IMR-90 (cell line): ENCODE data around the gene CAPN9. TPM values are rescaled to one million over a fixed set of nuclear protein-coding genes. Genes with fewer than 3 reads are reported as not detected.

Source experiments
- ATAC-seq: fragments of 200-7000 bp; cut with Tn5 transposase; 2 replicates; pipeline ENCODE4 v1.9.1; 2020; ENCODE audit warnings: low read depth, mild to moderate bottlenecking, moderate library complexity
- BruUV-seq: library from RNA; stranded (reverse); fragments of 400-500 nt; replicated peaks from 2 replicates; lab custom pipeline; 2021; lab: Mats Ljungman, UMichigan
- CTCF ChIA-PET: fragments of 300-600 bp; formaldehyde crosslinking; extraction: SDS; loops from one replicate; lab custom pipeline; 2021; ENCODE audit warnings: antibody characterized with exemption; lab: Yijun Ruan, JAX
- POLR2A ChIA-PET: fragments of 300-600 bp; sonication (Branson Sonifier 250); formaldehyde crosslinking; loops from one replicate; lab custom pipeline; 2022; ENCODE audit warnings: antibody characterized with exemption; ENCODE audit not compliant: unreplicated experiment; lab: Charles Lee
- DNase-seq: peaks from one replicate; pipeline ENCODE4 v3.0.0; 2013
- H2AFZ ChIP-seq: replicated peaks from 2 replicates; pipeline ENCODE3; 2013; ENCODE audit warnings: low read length, mild to moderate bottlenecking; ENCODE audit not compliant: poor library complexity
- H2AK5ac ChIP-seq: 2 replicates; pipeline ENCODE4 v1.6.1; 2013; ENCODE audit warnings: low read depth, low read length, inconsistent platforms
- H2AK9ac ChIP-seq: replicated peaks from 2 replicates; pipeline ENCODE3; 2013; ENCODE audit warnings: mild to moderate bottlenecking, low read depth, low read length, moderate library complexity; ENCODE audit not compliant: poor library complexity
- H2BK120ac ChIP-seq: 2 replicates; pipeline ENCODE4 v1.6.1; 2013; ENCODE audit warnings: low read depth, low read length, inconsistent platforms
- H2BK15ac ChIP-seq: 3 replicates; pipeline ENCODE4 v1.6.1; 2013; ENCODE audit warnings: low read depth, low read length, inconsistent platforms
- H2BK20ac ChIP-seq: 2 replicates; pipeline ENCODE4 v1.6.1; 2013; ENCODE audit warnings: low read depth, mild to moderate bottlenecking, inconsistent platforms, low read length, moderate library complexity
- H2BK5ac ChIP-seq: 2 replicates; pipeline ENCODE4 v1.6.1; 2013; ENCODE audit warnings: mild to moderate bottlenecking, low read depth, low read length, inconsistent platforms; ENCODE audit not compliant: poor library complexity, severe bottlenecking
- H3K14ac ChIP-seq: replicated peaks from 2 replicates; pipeline ENCODE4 v1.6.1; 2013; ENCODE audit warnings: low read depth, low read length, inconsistent platforms
- H3K18ac ChIP-seq: 2 replicates; pipeline ENCODE4 v1.6.1; 2013; ENCODE audit warnings: low read depth, low read length, control low read depth
- H3K23ac ChIP-seq: 2 replicates; pipeline ENCODE4 v1.6.1; 2013; ENCODE audit warnings: low read depth, low read length, inconsistent platforms
- H3K27ac ChIP-seq: 2 replicates; pipeline ENCODE4 v1.5.1; 2013; ENCODE audit warnings: mild to moderate bottlenecking, control low read depth, low read length; ENCODE audit not compliant: insufficient read depth
- H3K27me3 ChIP-seq: 2 replicates; pipeline ENCODE4 v1.6.1; 2013; ENCODE audit warnings: low read length; ENCODE audit not compliant: control insufficient read depth, insufficient read depth
- H3K36me3 ChIP-seq: 2 replicates; pipeline ENCODE4 v1.6.1; 2013; ENCODE audit warnings: low read length, mixed read lengths; ENCODE audit not compliant: control insufficient read depth, insufficient read depth
- H3K4ac ChIP-seq: 2 replicates; pipeline ENCODE4 v1.6.1; 2013; ENCODE audit warnings: low read depth, low read length, inconsistent platforms
- H3K4me1 ChIP-seq: 2 replicates; pipeline ENCODE4 v1.6.1; 2013; ENCODE audit warnings: low read length, mixed read lengths; ENCODE audit not compliant: control insufficient read depth, insufficient read depth
- H3K4me2 ChIP-seq: 2 replicates; pipeline ENCODE4 v1.6.1; 2013; ENCODE audit warnings: low read depth, mild to moderate bottlenecking, control low read depth, low read length, moderate library complexity
- H3K4me3 ChIP-seq: 2 replicates; pipeline ENCODE4 v1.5.1; 2013; ENCODE audit warnings: low read depth, mild to moderate bottlenecking, control low read depth, low read length, moderate library complexity; ENCODE audit not compliant: insufficient read depth
- H3K56ac ChIP-seq: 2 replicates; pipeline ENCODE4 v1.6.1; 2013; ENCODE audit warnings: low read length, inconsistent platforms; ENCODE audit not compliant: insufficient read depth; ENCODE audit errors: extremely low read depth
- H3K79me1 ChIP-seq, 2 experiments: 2 replicates each; pipeline ENCODE4 v1.6.1; 2013; ENCODE audit warnings: low read length in 2 of 2, inconsistent platforms in 1 of 2, low read depth in 1 of 2
- H3K9ac ChIP-seq: 2 replicates; pipeline ENCODE4 v1.6.1; 2013; ENCODE audit warnings: low read depth, low read length, control low read depth
- H3K9me1 ChIP-seq: 2 replicates; pipeline ENCODE4 v1.6.1; 2013; ENCODE audit warnings: low read length, inconsistent platforms; ENCODE audit not compliant: insufficient read depth
- H3K9me3 ChIP-seq: 2 replicates; pipeline ENCODE4 v1.6.1; 2013; ENCODE audit warnings: low read length; ENCODE audit not compliant: control insufficient read depth, insufficient read depth
- H4K20me1 ChIP-seq: 2 replicates; pipeline ENCODE4 v1.6.1; 2013; ENCODE audit warnings: low read length, inconsistent platforms; ENCODE audit not compliant: insufficient read depth
- H4K5ac ChIP-seq: 2 replicates; pipeline ENCODE4 v1.6.1; 2013; ENCODE audit warnings: mild to moderate bottlenecking, low read depth, low read length, control low read depth
- H4K8ac ChIP-seq, 2 experiments: 2 replicates each; pipeline ENCODE4 v1.6.1; 2013; ENCODE audit warnings: low read depth in 2 of 2, low read length in 2 of 2, control low read depth in 1 of 2, inconsistent platforms in 1 of 2
- H4K91ac ChIP-seq: 2 replicates; pipeline ENCODE4 v1.6.1; 2013; ENCODE audit warnings: low read depth, low read length, inconsistent platforms; ENCODE audit not compliant: insufficient read depth
- CHD1 ChIP-seq: IDR thresholded peaks from 2 replicates; pipeline ENCODE4 v1.6.1; 2012; ENCODE audit warnings: low read depth, low read length, improper control_type of control experiment
- CTCF ChIP-seq: conservative IDR thresholded peaks from 2 replicates; pipeline ENCODE4 v1.5.1; 2012; ENCODE audit warnings: mild to moderate bottlenecking, low read depth, low read length, improper control_type of control experiment
- ELK1 ChIP-seq: fragments of 150-350 bp; IDR thresholded peaks from 2 replicates; pipeline ENCODE4 v1.6.1; 2016; ENCODE audit warnings: low read depth, mild to moderate bottlenecking, low read length, moderate library complexity, borderline replicate concordance
- MAZ ChIP-seq: IDR thresholded peaks from 2 replicates; pipeline ENCODE4 v1.6.1; 2012; ENCODE audit warnings: low read depth, mild to moderate bottlenecking, low read length, improper control_type of control experiment, moderate library complexity, borderline replicate concordance
- NFE2L2 ChIP-seq: fragments of 150-350 bp; IDR thresholded peaks from 2 replicates; pipeline ENCODE4 v1.6.1; 2016; ENCODE audit warnings: low read depth, mild to moderate bottlenecking, low read length
- POLR2A ChIP-seq: IDR thresholded peaks from 2 replicates; pipeline ENCODE4 v1.6.1; 2012; ENCODE audit warnings: mild to moderate bottlenecking, low read depth, low read length
- RFX5 ChIP-seq: IDR thresholded peaks from 2 replicates; pipeline ENCODE4 v1.8.0; 2012; ENCODE audit warnings: low read depth, mild to moderate bottlenecking, low read length, moderate library complexity
- SMC3 ChIP-seq: fragments of 150-350 bp; IDR thresholded peaks from 2 replicates; pipeline ENCODE4 v1.6.1; 2016; ENCODE audit warnings: low read depth, mild to moderate bottlenecking, antibody characterized with exemption, low read length, moderate library complexity
- USF2 ChIP-seq: fragments of 150-350 bp; IDR thresholded peaks from 2 replicates; pipeline ENCODE4 v1.6.1; 2017; ENCODE audit warnings: mild to moderate bottlenecking, antibody characterized with exemption, low read length, low read depth
- WGBS, 2 experiments: methylation state at CpG; one replicate each; pipeline versions ENCODE4 v1.1.5 to v1.1.7; 2013; ENCODE audit warnings: missing lambda C conversion rate in 2 of 2; ENCODE audit not compliant: insufficient read length in 1 of 2; ENCODE audit errors: extremely low coverage in 2 of 2; 5-methylcytosine and 5-hydroxymethylcytosine counted together
- dilution Hi-C: fragments of 300-500 bp; cut with HindIII; formaldehyde crosslinking; loops from one replicate; pipeline ENCODE4 v1.14.3; 2018; ENCODE audit warnings: low sequenced_read_pairs; ENCODE audit not compliant: unreplicated experiment
- in situ Hi-C: fragments of 300-500 bp; cut with MboI; formaldehyde crosslinking; loops from 3 replicates; pipeline ENCODE4 v1.14.3; 2019; ENCODE audit warnings: low sequenced_read_pairs, inconsistent platforms, mixed read lengths
- intact Hi-C: fragments of 100-400 bp; cut with micrococcal nuclease; formaldehyde crosslinking; loops from 2 replicates; pipeline ENCODE4 v1.10.0; 2022
- polyA plus RNA-seq, 3 experiments: library from polyadenylated mRNA; depleted of rRNA; stranded (reverse); fragments of >200 nt; gene quantifications; 2 replicates each; pipeline ENCODE4 v1.2.3, GENCODE V29; 2012; ENCODE audit warnings: low replicate concordance in 1 of 3
- total RNA-seq: library from RNA; depleted of rRNA; stranded (reverse); fragments of >200 nt; gene quantifications from 2 replicates; pipeline ENCODE4 v1.2.3, GENCODE V29; 2012

CAPN9 gene
- total and polyA plus RNA-seq, 2 of the 4 experiments (the other 2 are of a cell fraction) = not detected

GRCh38 chr1:230771773-230772354, 24.7 kb downstream of the CAPN9 start (continued):
- no peak for TF ChIP-seq CHD1

- no peak overlapping the region for H3K4ac ChIP-seq
- H3K23ac ChIP-seq = no peak overlapping the region
- peak; percentile 74 for ATAC-seq
- intact Hi-C loops (loop anchor here (1.0 to 10.0 kb wide), 5 partner anchors 90 to 462 kb away; partner anchors contain the start of genes COG2 and PGBD5), in situ Hi-C loops (loop anchor here (10.0 kb wide), 1 partner anchor 128 kb away; the partner anchor contains the start of gene COG2), dilution Hi-C loops (no loop called here)
- peak overlapping the region; percentile 69; the same call in 1 of the 2 replicates for H4K5ac ChIP-seq
- H2AK9ac ChIP-seq = no peak overlapping the region
- no peak overlapping the region for H3K9ac ChIP-seq
- no peaks in the 10 kb centered on the region for H3K36me3 ChIP-seq
- peak overlapping the region; percentile 55 for H2AFZ ChIP-seq
- POLR2A ChIA-PET = no interaction called here
- H3K4me2 ChIP-seq = no peak overlapping the region
- no TSS peak for BruUV-seq
- H3K18ac ChIP-seq = peak overlapping the region; percentile 75; the same call in 1 of the 2 replicates
- H2AK5ac ChIP-seq = no peak overlapping the region
- H3K4me1 ChIP-seq = peaks cover 13% of the 10 kb centered on the region
- H3K4me3 ChIP-seq = no peak overlapping the region
- no peak overlapping the region for H2BK120ac ChIP-seq
- 80% methylated on average over 1 of the region's 14 CpGs; no CpG with 5 or more reads in 1 of the 2 experiments for WGBS, 2 experiments
- H3K9me1 ChIP-seq = no peaks in the 10 kb centered on the region
- no peak overlapping the region; the same call in 2 of the 3 replicates for H2BK15ac ChIP-seq
- no peak overlapping the region for H2BK20ac ChIP-seq
- H3K56ac ChIP-seq = no peak overlapping the region
- no peaks in the 10 kb centered on the region for H4K20me1 ChIP-seq
- no peaks in the 10 kb centered on the region for H3K79me1 ChIP-seq
- peak; percentile 59 for DNase-seq
- no peak overlapping the region for H4K91ac ChIP-seq
- H3K27me3 ChIP-seq = peaks cover 2% of the 10 kb centered on the region; the same call in 1 of the 2 replicates
- no peak overlapping the region for H2BK5ac ChIP-seq
- peak overlapping the region; percentile 63; the same call in 1 of the 2 replicates for H3K27ac ChIP-seq
- CTCF ChIA-PET = interaction anchor here (0.5 to 1.7 kb wide), 8 partner anchors 18 to 140 kb away, joined by 3 to 10 read pairs (median 4); partner anchors contain the start of gene AGT
- H4K8ac ChIP-seq = peak overlapping the region in 1 of 2 experiments; percentile 61; a peak in 1 of 4 replicates
- H3K14ac ChIP-seq = no peak overlapping the region
- H3K9me3 ChIP-seq = no peaks in the 10 kb centered on the region
- no peak for TF ChIP-seq POLR2A
- TF ChIP-seq USF2 = no peak
- TF ChIP-seq ELK1 = no peak
- TF ChIP-seq MAZ = no peak
- peak; percentile 63 for TF ChIP-seq CTCF
- no peak for TF ChIP-seq NFE2L2
- peak; percentile 41 for TF ChIP-seq SMC3
- TF ChIP-seq RFX5 = no peak
Measured at GRCh38 chr1:230772457-230773395, 25.5 kb downstream of the CAPN9 start.
